Breast epithelium (tissue), 3 donors: ENCODE results near the gene PCSK5.

ENCODE experiments used
- CTCF ChIP-seq, 3 donors: fragments of 450-650 bp; IDR thresholded peaks; one replicate each; pipeline ENCODE4 v1.5.1; 2016 to 2017; ENCODE audit warnings: antibody characterized with exemption in 3 of 3, mild to moderate bottlenecking in 3 of 3, moderate library complexity in 3 of 3
- POLR2A ChIP-seq: fragments of 450-650 bp; IDR thresholded peaks from one replicate; pipeline ENCODE4 v1.6.1; 2016; ENCODE audit warnings: antibody characterized with exemption, mild to moderate bottlenecking, moderate library complexity

GRCh38 chr9:76302543-76302942 lies 412.1 kb downstream of the PCSK5 start:
- TF ChIP-seq CTCF (IDR thresholded peaks at IDR 0.05), result no peak
- no peak for TF ChIP-seq POLR2A
